CD4-positive, alpha-beta T cell (primary cell): ENCODE results near the gene OXNAD1. TPM values are rescaled to one million over a fixed set of nuclear protein-coding genes. Genes with fewer than 3 reads are reported as not detected.

ENCODE experiments used
- ATAC-seq: fragments of 200-7000 bp; cut with Tn5 transposase; one replicate; pipeline ENCODE4 v1.10.0; 2022; ENCODE audit warnings: mild to moderate bottlenecking; ENCODE audit not compliant: poor library complexity
- CTCF ChIA-PET: fragments of 350-600 bp; sonication (Branson Sonifier 250); formaldehyde crosslinking; loops from one replicate; lab custom pipeline; 2021; ENCODE audit warnings: antibody characterized with exemption, inconsistent platforms; lab: Charles Lee
- POLR2A ChIA-PET: fragments of 350-600 bp; sonication (Branson Sonifier 250); formaldehyde crosslinking; loops from one replicate; lab custom pipeline; 2021; ENCODE audit warnings: antibody characterized with exemption, inconsistent platforms; lab: Charles Lee
- DNase-seq, 14 experiments: peaks; one replicate each; pipeline ENCODE4 v3.0.0-alpha.2; 2013 to 2020; ENCODE audit warnings: mixed read lengths in 2 of 14
- H3K27ac ChIP-seq, 2 donors: one replicate each; pipeline versions ENCODE4 v1.5.1 to v1.7.0; 2013; ENCODE audit warnings: low read length in 2 of 2, low read depth in 1 of 2, mild to moderate bottlenecking in 1 of 2
- H3K27me3 ChIP-seq, 2 experiments: 1 replicate in 1 of 2; 2 replicates in 1 of 2; pipeline versions ENCODE4 v1.6.1 to v1.7.0; 2013; ENCODE audit warnings: low read length in 2 of 2, control low read depth in 1 of 2, mild to moderate bottlenecking in 1 of 2, moderate library complexity in 1 of 2; ENCODE audit not compliant: insufficient read depth in 2 of 2, control insufficient read depth in 1 of 2
- H3K36me3 ChIP-seq: one replicate; pipeline ENCODE4 v1.6.1; 2013; ENCODE audit warnings: low read length, control low read depth; ENCODE audit not compliant: insufficient read depth
- H3K4me1 ChIP-seq: one replicate; pipeline ENCODE4 v1.6.1; 2013; ENCODE audit warnings: low read length, control low read depth; ENCODE audit not compliant: insufficient read depth
- H3K4me3 ChIP-seq: one replicate; pipeline ENCODE4 v1.5.1; 2013; ENCODE audit warnings: mild to moderate bottlenecking, low read length, moderate library complexity
- H3K9me3 ChIP-seq, 2 experiments: 1 replicate in 1 of 2; 2 replicates in 1 of 2; pipeline versions ENCODE4 v1.6.1 to v1.7.0; 2013; ENCODE audit warnings: low read length in 2 of 2, mild to moderate bottlenecking in 2 of 2, control low read depth in 1 of 2, moderate library complexity in 1 of 2; ENCODE audit not compliant: control insufficient read depth in 1 of 2, insufficient read depth in 1 of 2
- H3K27ac Mint-ChIP-seq: one replicate; pipeline ENCODE4 v1.8.0; 2020; ENCODE audit warnings: mixed read lengths
- H3K27me3 Mint-ChIP-seq: one replicate; pipeline ENCODE4 v1.8.0; 2021; ENCODE audit warnings: mixed read lengths
- H3K36me3 Mint-ChIP-seq: one replicate; pipeline ENCODE4 v1.8.0; 2021; ENCODE audit warnings: low read depth, mixed read lengths
- H3K4me1 Mint-ChIP-seq: one replicate; pipeline ENCODE4 v1.8.0; 2021; ENCODE audit warnings: low read depth, mixed read lengths
- H3K4me3 Mint-ChIP-seq: one replicate; pipeline ENCODE4 v1.8.0; 2020; ENCODE audit warnings: mild to moderate bottlenecking, mixed read lengths
- H3K9me3 Mint-ChIP-seq: one replicate; pipeline ENCODE4 v1.8.0; 2020; ENCODE audit warnings: mixed read lengths
- intact Hi-C, 2 experiments: fragments of 100-400 bp; cut with DNase I in 1 of 2; cut with micrococcal nuclease in 1 of 2; formaldehyde crosslinking; loops; one replicate each; pipeline versions ENCODE4 v1.15.1 to v1.9.0; 2023 to 2025; cut with DNase I, micrococcal nuclease
- total RNA-seq, 174 experiments: library from RNA in 2 of 174; stranded (reverse) in 2 of 174; gene quantifications; one replicate each; pipeline ENCODE4 v1.2.3 and lab custom pipeline; 2021 to 2026
- TF ChIP-seq, protein P1 (sequence below): fragments of 200-600 bp; IDR thresholded peaks from one replicate; pipeline ENCODE4 v1.8.0; 2022; ENCODE audit warnings: antibody characterized with exemption, mild to moderate bottlenecking

The OXNAD1 gene
- total RNA-seq, 2 experiments from 2014 or later = 135 TPM

DNA sequence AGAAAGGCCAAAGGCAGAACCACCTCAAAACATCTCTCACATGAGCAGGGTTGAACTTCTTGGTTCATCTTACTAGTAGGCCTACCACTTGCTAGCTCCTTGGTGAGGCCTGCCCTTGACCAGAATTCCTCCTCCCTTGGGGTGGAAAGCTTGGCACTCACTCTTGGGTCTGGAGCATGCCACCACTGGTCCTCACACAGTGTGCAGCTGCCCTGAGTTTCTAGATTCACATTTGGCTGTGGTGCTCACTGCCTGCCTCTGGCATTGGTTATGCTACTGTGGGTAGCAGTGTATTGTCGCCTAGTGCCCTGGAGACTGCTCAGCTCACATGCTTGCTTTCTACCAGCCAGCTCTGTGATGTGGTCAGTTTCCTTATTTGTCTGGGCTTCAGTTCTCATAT lies 23.7 kb downstream of the OXNAD1 start:
- no peak for ATAC-seq
- ChIA-PET POLR2A (interaction anchor here (0.8 to 9.8 kb wide), 9 partner anchors 16 to 554 kb away, joined by 3 to 211 read pairs (median 5); partner anchors contain the start of genes DPH3 and OXNAD1), CTCF (interaction anchor here (0.7 to 9.5 kb wide), 5 partner anchors 12 to 49 kb away, joined by 3 to 208 read pairs (median 4); partner anchors contain the start of genes DPH3 and OXNAD1)
- peaks cover 75% of the 10 kb centered on the region for H3K36me3 Mint-ChIP-seq
- Histone ChIP-seq H3K36me3 (peaks cover 11% of the 10 kb centered on the region), H3K4me3 (peak overlapping the region; percentile 91), H3K27ac (peak overlapping the region; percentile 65 to 88), H3K4me1 (peaks cover 43% of the 10 kb centered on the region), H3K27me3 (no peaks in the 10 kb centered on the region), H3K9me3 (peaks cover 0 to 5% of the 10 kb centered on the region in 2 experiments)
- H3K27me3 Mint-ChIP-seq = no peaks in the 10 kb centered on the region
- DNase-seq = peak in 2 of 14 experiments; percentile 38 to 50
- H3K9me3 Mint-ChIP-seq = no peaks in the 10 kb centered on the region
- TF ChIP-seq, protein P1, sequence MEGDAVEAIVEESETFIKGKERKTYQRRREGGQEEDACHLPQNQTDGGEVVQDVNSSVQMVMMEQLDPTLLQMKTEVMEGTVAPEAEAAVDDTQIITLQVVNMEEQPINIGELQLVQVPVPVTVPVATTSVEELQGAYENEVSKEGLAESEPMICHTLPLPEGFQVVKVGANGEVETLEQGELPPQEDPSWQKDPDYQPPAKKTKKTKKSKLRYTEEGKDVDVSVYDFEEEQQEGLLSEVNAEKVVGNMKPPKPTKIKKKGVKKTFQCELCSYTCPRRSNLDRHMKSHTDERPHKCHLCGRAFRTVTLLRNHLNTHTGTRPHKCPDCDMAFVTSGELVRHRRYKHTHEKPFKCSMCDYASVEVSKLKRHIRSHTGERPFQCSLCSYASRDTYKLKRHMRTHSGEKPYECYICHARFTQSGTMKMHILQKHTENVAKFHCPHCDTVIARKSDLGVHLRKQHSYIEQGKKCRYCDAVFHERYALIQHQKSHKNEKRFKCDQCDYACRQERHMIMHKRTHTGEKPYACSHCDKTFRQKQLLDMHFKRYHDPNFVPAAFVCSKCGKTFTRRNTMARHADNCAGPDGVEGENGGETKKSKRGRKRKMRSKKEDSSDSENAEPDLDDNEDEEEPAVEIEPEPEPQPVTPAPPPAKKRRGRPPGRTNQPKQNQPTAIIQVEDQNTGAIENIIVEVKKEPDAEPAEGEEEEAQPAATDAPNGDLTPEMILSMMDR = no peak
- peak overlapping the region; percentile 92 for H3K27ac Mint-ChIP-seq
- peak overlapping the region; percentile 95 for H3K4me3 Mint-ChIP-seq
- intact Hi-C loops = loop anchor here (5.0 to 10.0 kb wide), 3 partner anchors 244 to 596 kb away; partner anchors contain the start of gene PLCL2 (in 1 of the 2)
- peaks cover 77% of the 10 kb centered on the region for H3K4me1 Mint-ChIP-seq

DNA sequence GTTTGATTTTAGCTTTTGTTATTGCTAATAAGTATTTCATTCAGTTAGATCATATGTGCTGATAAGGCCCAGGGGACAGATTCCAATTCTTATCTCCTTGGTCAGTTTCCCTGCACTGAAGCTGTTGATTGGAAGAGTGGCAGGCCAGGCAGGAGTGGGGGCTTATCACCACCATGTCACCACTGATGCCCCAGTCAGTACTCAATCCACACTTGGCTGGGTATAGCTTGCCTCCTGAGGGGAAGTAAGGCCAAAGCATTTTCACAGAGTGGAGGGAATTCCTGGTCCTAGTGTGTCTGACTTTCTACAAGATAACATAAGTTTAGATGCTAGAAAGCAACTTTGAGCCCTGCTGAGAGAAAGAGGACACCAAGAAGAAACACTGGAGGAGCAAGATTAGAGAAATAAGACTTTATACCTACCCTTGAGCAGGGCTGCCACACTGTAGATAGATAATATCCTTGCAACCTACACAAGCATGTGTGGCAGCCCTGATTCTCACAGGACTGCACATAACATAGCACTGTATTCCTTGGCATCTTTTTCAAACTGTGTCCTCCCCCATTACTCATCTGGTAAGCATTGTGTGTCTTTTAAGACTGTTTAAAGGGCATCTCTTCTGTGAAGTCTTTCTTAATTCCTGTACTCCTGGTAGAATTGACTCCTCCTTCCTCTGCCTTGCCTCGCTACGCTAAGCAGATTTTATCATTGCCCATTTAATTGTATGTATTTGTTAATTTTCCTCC lies 24.3 kb downstream of the OXNAD1 start:
- DNase-seq (no peak), ATAC-seq (no peak)
- Mint-ChIP-seq H3K27me3 (no peaks in the 10 kb centered on the region), H3K9me3 (no peaks in the 10 kb centered on the region), H3K27ac (peak overlapping the region; percentile 92), H3K4me3 (peak overlapping the region; percentile 95), H3K36me3 (peaks cover 79% of the 10 kb centered on the region), H3K4me1 (peaks cover 73% of the 10 kb centered on the region)
- peaks cover 4 to 10% of the 10 kb centered on the region in 2 experiments for H3K9me3 ChIP-seq
- CTCF ChIA-PET = interaction anchor here (0.7 to 9.5 kb wide), 8 partner anchors 11 to 240 kb away, joined by 3 to 208 read pairs (median 6); partner anchors contain the start of genes DPH3 and OXNAD1
- intact Hi-C loops = loop anchor here (5.0 to 10.0 kb wide), 3 partner anchors 243 to 595 kb away; partner anchors contain the start of gene PLCL2 (in 1 of the 2)
- no peaks in the 10 kb centered on the region for H3K27me3 ChIP-seq
- peak overlapping the region; percentile 91 for H3K4me3 ChIP-seq
- TF ChIP-seq, protein P1 = no peak
- H3K36me3 ChIP-seq = peaks cover 15% of the 10 kb centered on the region
- POLR2A ChIA-PET = interaction anchor here (0.6 to 9.8 kb wide), 9 partner anchors 15 to 554 kb away, joined by 3 to 211 read pairs (median 5); partner anchors contain the start of genes DPH3 and OXNAD1
- peak overlapping the region; percentile 65 to 88 for H3K27ac ChIP-seq
- H3K4me1 ChIP-seq = peaks cover 47% of the 10 kb centered on the region

DNA sequence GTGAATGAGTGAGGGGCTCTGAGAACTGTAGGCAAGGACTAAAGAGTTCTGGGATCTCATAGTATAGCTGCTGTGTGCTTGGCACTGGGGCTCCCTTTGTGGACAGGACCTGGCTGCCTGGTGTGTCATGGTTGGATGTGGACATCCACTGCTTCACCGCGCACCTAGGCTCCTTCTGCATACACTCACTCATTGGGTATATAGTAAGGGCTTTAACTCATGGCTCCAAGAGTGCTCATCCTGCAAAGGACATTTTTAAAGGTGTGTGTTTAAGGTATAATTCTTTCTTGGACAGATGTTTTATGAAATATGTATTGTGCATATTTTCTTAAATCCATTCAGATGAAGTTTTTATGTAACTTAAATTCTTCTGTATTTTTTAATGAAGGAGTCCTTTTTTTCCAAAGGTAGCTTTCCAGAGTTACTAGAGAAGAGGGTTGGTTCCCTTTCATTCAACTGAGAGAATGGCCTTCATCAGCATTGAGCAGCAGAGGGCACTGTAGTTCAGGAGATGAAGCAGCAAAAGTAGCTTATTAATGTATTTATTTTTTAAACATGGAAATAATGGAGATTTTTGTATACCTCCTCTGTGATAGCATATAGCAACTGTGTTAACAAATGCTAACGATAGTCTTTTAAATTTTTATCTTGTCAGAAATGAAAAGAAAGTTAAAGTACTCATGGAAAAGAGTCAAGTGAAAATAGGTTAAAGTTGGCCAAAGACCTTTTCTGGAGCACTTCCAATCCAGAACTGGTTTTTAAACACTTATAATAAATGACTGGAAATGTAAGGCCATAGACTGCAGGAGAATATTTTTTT lies 25.2 kb downstream of the OXNAD1 start:
- H3K9me3 Mint-ChIP-seq = no peaks in the 10 kb centered on the region
- H3K4me1 Mint-ChIP-seq = peaks cover 73% of the 10 kb centered on the region
- DNase-seq = peak in 11 of 14 experiments; percentile 35 to 80 (median 58)
- ATAC-seq = peak; percentile 12
- peak overlapping the region; percentile 65 to 88 for H3K27ac ChIP-seq
- no peaks in the 10 kb centered on the region for H3K27me3 Mint-ChIP-seq
- peak overlapping the region; percentile 95 for H3K4me3 Mint-ChIP-seq
- TF ChIP-seq, protein P1 = peak; percentile 97
- peaks cover 88% of the 10 kb centered on the region for H3K36me3 Mint-ChIP-seq
- peaks cover 46% of the 10 kb centered on the region for H3K4me1 ChIP-seq
- H3K4me3 ChIP-seq = peak overlapping the region; percentile 91
- ChIA-PET POLR2A (interaction anchor here (0.6 to 9.8 kb wide), 21 partner anchors 10 to 758 kb away, joined by 3 to 211 read pairs (median 4); partner anchors contain the start of genes DPH3 and OXNAD1), CTCF (interaction anchor here (0.6 to 9.5 kb wide), 23 partner anchors 9 to 260 kb away, joined by 3 to 208 read pairs (median 6); partner anchors contain the start of genes DPH3, OXNAD1 and RFTN1)
- H3K27me3 ChIP-seq = no peaks in the 10 kb centered on the region
- peaks cover 21% of the 10 kb centered on the region for H3K36me3 ChIP-seq
- intact Hi-C loops = loop anchor here (1.0 to 2.0 kb wide), 7 partner anchors 11 to 260 kb away; partner anchors contain the start of gene RFTN1 (in 1 of the 2)
- H3K27ac Mint-ChIP-seq = peak overlapping the region; percentile 92
- peaks cover 5 to 10% of the 10 kb centered on the region in 2 experiments for H3K9me3 ChIP-seq
